ENCODE data around the gene NDUFAB1. TPM values are rescaled to one million over a fixed set of nuclear protein-coding genes. Genes with fewer than 3 reads are reported as not detected.

NDUFAB1 gene
- total and polyA plus RNA-seq, 2 of the 13 experiments (the other 11 are each of a cell fraction or from before 2014, with no cell fraction given), result 221 to 601 TPM

GRCh38 chr16:23557779-23558702 lies 38.1 kb downstream of the NDUFAB1 start (continued):
- TF ChIP-seq ZBTB4 (CRISPR knock-in tag; IDR thresholded peaks at IDR 0.05; ENCODE audit: borderline replicate concordance), result no peak
- TF ChIP-seq, protein P1, sequence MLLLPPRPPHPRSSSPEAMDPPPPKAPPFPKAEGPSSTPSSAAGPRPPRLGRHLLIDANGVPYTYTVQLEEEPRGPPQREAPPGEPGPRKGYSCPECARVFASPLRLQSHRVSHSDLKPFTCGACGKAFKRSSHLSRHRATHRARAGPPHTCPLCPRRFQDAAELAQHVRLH (CRISPR knock-in tag; IDR thresholded peaks at IDR 0.05; ENCODE audit: borderline replicate concordance, low read depth), result no peak
- TF ChIP-seq, protein P2, sequence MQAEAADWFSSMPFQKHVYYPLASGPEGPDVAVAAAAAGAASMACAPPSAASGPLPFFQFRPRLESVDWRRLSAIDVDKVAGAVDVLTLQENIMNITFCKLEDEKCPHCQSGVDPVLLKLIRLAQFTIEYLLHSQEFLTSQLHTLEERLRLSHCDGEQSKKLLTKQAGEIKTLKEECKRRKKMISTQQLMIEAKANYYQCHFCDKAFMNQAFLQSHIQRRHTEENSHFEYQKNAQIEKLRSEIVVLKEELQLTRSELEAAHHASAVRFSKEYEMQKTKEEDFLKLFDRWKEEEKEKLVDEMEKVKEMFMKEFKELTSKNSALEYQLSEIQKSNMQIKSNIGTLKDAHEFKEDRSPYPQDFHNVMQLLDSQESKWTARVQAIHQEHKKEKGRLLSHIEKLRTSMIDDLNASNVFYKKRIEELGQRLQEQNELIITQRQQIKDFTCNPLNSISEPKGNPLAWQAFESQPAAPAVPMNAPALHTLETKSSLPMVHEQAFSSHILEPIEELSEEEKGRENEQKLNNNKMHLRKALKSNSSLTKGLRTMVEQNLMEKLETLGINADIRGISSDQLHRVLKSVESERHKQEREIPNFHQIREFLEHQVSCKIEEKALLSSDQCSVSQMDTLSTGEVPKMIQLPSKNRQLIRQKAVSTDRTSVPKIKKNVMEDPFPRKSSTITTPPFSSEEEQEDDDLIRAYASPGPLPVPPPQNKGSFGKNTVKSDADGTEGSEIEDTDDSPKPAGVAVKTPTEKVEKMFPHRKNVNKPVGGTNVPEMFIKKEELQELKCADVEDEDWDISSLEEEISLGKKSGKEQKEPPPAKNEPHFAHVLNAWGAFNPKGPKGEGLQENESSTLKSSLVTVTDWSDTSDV (CRISPR knock-in tag; IDR thresholded peaks at IDR 0.05), result peak; percentile 37; the same call in 1 of the 2 replicates
- TF ChIP-seq, protein P3, sequence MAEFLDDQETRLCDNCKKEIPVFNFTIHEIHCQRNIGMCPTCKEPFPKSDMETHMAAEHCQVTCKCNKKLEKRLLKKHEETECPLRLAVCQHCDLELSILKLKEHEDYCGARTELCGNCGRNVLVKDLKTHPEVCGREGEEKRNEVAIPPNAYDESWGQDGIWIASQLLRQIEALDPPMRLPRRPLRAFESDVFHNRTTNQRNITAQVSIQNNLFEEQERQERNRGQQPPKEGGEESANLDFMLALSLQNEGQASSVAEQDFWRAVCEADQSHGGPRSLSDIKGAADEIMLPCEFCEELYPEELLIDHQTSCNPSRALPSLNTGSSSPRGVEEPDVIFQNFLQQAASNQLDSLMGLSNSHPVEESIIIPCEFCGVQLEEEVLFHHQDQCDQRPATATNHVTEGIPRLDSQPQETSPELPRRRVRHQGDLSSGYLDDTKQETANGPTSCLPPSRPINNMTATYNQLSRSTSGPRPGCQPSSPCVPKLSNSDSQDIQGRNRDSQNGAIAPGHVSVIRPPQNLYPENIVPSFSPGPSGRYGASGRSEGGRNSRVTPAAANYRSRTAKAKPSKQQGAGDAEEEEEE (CRISPR knock-in tag; IDR thresholded peaks at IDR 0.05; ENCODE audit: borderline replicate concordance), result peak; percentile 72; the same call in 1 of the 2 replicates
- peak; percentile 52; the same call in 1 of the 2 replicates for TF ChIP-seq HES4 (CRISPR knock-in tag; IDR thresholded peaks at IDR 0.05; ENCODE audit: borderline replicate concordance)
- 0 out of 2 replicates have a peak, but pooled peaks have one; percentile 34 for TF ChIP-seq CSRNP1 (CRISPR knock-in tag; IDR thresholded peaks at IDR 0.05)
- peak; percentile 57; the same call in 1 of the 2 replicates for TF ChIP-seq SRY (CRISPR knock-in tag; IDR thresholded peaks at IDR 0.05)
- TF ChIP-seq ZFX (CRISPR knock-in tag; IDR thresholded peaks at IDR 0.05; ENCODE audit: low read depth), result peak; percentile 52
- peak; percentile 43 for TF ChIP-seq ZFY (CRISPR knock-in tag; IDR thresholded peaks at IDR 0.05)
- no peak for TF ChIP-seq ZEB1 (IDR thresholded peaks at IDR 0.05; ENCODE audit: insufficient replicate concordance, low read depth)
- TF ChIP-seq, protein P4, sequence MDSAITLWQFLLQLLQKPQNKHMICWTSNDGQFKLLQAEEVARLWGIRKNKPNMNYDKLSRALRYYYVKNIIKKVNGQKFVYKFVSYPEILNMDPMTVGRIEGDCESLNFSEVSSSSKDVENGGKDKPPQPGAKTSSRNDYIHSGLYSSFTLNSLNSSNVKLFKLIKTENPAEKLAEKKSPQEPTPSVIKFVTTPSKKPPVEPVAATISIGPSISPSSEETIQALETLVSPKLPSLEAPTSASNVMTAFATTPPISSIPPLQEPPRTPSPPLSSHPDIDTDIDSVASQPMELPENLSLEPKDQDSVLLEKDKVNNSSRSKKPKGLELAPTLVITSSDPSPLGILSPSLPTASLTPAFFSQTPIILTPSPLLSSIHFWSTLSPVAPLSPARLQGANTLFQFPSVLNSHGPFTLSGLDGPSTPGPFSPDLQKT (CRISPR knock-in tag; IDR thresholded peaks at IDR 0.05; ENCODE audit: borderline replicate concordance), result 0 out of 2 replicates have a peak, but pooled peaks have one; percentile 67
- no peak; the same call in 1 of the 2 replicates for TF ChIP-seq ZNF354B (CRISPR knock-in tag; IDR thresholded peaks at IDR 0.05)
- TF ChIP-seq RARA (CRISPR knock-in tag; IDR thresholded peaks at IDR 0.05), result 0 out of 2 replicates have a peak, but pooled peaks have one; percentile 11
- TF ChIP-seq ZNF232 (CRISPR knock-in tag; IDR thresholded peaks at IDR 0.05; ENCODE audit: borderline replicate concordance), result 0 out of 2 replicates have a peak, but pooled peaks have one; percentile 18
- no peak for TF ChIP-seq NPAS2 (CRISPR knock-in tag; IDR thresholded peaks at IDR 0.05; ENCODE audit: borderline replicate concordance)

Data from HepG2 (cell line).